DMS 273 treated with DMSO at 0.1 percent for 48 hours (cell line): ENCODE measurements around the gene UBE2D4.
"Not testable (repeated sequence)": the region's sequence is repeated elsewhere in the genome, so short reads cannot be mapped to it uniquely, and the experiment has no call there.

Experiments
- DNase-seq: peaks from one replicate; lab custom pipeline; 2025; lab: John Stamatoyannopoulos, UW

UBE2D4 gene

DNA sequence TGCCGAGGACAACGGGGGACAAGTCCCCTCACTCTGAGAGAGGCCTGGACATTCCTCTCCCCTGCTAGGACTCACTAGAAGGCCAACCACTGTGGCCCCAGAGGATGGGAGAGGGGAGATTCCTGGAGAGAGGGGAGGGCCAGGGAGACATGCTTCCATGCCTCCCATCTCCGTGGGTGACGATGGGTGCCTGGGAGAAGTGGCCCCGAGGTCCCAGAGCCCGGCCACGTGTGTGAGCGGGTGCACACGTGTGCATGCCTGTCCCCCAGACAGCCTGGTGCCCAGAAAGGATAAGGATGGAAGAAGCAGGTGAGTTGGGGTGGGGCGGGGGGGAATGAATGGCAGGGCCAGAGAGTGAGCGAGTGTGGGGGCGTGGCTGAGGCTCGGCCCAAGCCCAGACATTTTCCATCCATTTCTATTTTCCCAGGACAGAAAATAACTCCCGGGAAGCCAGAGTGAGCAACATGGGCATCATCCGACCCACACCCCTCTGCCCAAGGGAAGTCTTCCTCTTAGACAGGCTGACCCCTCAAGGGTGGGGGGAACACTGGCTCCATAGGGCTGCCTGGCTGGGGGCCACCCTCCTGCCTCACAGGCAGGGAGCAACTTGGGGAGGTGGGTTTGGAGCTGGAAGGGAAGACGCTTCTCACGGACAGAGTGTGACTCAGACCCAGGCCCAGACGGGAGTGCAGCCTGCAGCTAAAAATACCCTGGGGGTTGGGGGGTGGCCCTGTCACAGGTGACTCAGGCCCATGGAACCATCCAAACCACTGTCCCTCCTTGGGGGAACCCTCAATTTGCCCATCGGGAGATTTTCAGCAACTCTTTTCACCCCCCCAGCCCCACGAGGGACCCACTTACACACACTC, 42.2 kb downstream of the UBE2D4 start:
- DNase-seq, result not testable (repeated sequence)

DNA sequence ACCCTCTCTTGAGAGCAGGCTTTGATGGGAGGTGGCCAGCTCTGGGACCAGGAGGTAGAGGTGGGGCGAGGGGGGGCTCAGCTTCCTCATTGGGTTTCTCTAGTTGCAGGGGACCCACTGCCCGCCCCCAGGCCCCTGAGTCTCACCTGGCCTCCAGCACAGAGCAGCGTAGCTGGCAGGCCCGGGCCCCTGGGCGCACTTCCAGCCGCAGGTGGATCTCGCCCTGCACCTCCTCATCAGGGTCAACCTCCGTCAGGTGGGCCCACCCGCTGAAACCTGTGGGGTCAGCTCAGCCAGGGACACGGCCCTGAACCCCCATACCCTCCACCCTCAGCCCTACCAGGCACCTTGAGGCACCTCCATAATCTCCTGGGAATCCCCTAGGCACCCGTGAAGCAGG, 43.4 kb downstream of the UBE2D4 start:
- DNase-seq, result not testable (repeated sequence)

DNA sequence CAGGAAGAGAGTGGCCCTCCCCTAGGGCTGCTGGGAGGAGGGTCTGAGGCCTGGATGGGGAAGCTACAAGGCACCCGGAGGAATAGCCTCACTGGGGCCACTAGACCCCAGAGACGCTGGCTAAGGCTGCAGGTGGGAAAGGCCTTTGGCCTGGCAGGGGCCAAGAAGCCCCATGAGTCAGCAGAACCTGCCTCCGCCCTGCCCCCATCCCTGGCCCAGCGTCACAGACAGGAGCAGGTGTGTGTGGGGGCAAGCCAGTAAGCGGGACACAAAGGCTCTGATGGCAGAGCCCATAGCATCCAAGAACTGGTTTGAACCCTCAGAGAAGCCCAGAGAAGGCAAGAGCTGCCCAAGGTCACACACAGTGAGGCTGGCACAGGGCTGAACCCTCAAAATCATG, 44.5 kb downstream of the UBE2D4 start:
- DNase-seq, result not testable (repeated sequence)

DNA sequence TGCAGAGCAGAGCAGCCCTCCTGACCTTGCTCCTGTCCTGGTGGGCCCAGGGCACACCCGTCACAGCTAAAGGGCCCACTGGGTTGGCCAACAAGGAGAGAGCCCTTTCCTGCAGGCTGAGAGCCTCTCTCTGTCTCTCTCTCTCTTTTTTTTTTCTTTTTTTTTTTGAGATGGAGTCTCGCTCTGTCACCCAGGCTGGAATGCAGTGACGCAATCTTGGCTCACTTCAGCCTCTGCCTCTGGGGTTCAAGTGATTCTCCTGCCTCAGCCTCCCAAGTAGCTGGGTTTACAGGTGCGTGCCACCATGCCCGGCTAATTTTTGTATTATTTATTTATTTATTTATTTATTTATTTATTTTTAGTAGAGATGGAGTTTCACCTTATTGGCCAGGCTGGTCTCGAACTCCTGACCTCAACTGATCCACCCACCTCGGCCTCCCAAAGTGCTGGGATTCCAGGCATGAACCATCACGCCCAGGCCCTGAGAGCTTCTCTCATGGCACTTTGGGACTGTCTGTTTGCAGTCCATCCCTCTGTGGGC, 47.9 kb downstream of the UBE2D4 start:
- not testable (repeated sequence) for DNase-seq

DNA sequence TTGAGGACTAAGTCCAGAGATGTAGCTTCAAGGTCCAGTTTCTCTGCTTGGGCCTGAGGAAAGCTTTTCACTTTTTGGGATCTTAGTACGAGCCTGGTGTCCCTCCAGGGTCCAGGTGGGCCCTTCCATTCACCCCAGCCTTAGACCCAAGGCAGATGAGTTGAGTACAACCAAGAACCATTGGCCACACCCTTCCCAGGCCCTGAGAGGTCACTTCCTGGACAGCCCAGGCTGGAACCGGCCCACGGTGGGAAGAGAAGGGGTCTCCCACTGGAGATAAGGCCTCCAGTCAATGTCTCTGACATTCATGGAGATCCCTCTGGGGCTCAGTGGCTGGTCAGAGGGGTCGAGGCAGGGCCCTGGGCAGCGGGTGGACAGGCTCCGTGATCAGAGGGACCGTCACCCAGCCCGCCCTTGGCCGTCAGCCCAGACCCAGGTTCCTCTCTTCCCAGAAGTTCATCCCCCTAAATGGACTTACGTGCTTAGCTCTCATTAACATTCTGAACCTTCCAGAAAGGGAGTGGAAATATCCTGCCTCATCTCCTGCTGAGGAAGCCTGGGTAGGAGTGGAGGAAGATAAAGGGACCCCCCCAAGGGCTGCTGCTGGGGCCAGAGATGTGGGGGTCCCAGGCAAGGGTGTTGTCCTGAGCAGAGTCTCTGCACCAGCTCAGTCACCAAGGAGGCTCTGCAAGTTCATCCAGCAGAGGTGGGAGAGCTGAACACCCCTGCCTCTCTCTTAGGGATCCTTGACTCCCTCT, 48.7 kb downstream of the UBE2D4 start:
- DNase-seq, result not testable (repeated sequence)

DNA sequence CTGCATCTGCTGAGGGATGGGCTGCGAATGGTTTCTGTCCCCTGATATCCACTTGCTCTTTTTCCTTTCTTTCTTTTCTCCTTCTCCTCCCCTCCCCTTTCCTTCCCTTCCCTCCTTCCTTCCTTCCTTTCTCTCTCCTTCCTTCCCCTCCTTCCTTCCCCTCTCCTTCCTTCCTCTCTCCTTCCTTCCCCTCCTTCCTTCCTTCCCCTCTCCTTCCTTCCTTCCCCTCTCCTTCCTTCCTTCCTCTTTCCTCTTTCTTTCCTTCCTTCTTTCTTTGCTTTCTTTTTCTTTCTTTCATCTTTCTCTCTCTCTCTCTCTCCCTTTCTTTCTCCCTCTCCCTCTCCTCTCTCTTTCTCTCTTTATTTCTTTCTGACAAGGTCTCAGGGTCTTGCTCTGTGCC, 51.3 kb downstream of the UBE2D4 start:
- no peak for DNase-seq

DNA sequence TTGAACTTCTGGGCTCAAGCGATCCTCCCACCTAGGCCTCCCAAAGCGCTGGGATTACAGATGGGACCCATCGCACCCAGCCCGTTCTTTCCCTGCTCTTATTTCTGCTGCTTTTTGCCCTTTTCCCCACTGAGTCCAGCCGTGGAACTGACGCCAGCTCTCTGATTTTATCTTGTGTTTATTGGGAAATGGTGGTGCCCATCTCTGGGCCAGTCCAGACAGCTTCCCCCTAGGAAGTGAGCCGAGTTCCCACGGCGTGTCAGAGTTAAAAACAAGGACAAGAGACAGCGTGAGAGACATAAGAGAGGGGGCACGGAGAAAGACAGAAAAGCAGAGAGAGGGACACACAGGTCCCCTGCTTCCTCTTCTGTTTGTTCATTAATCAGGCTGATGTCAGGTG, 51.9 kb downstream of the UBE2D4 start:
- not testable (repeated sequence) for DNase-seq

GRCh38 chr7:43982848-43983247, 56.6 kb downstream of the UBE2D4 start:
- DNase-seq, result not testable (repeated sequence)

GRCh38 chr7:43983736-43984135, 57.5 kb downstream of the UBE2D4 start:
- not testable (repeated sequence) for DNase-seq

DNA sequence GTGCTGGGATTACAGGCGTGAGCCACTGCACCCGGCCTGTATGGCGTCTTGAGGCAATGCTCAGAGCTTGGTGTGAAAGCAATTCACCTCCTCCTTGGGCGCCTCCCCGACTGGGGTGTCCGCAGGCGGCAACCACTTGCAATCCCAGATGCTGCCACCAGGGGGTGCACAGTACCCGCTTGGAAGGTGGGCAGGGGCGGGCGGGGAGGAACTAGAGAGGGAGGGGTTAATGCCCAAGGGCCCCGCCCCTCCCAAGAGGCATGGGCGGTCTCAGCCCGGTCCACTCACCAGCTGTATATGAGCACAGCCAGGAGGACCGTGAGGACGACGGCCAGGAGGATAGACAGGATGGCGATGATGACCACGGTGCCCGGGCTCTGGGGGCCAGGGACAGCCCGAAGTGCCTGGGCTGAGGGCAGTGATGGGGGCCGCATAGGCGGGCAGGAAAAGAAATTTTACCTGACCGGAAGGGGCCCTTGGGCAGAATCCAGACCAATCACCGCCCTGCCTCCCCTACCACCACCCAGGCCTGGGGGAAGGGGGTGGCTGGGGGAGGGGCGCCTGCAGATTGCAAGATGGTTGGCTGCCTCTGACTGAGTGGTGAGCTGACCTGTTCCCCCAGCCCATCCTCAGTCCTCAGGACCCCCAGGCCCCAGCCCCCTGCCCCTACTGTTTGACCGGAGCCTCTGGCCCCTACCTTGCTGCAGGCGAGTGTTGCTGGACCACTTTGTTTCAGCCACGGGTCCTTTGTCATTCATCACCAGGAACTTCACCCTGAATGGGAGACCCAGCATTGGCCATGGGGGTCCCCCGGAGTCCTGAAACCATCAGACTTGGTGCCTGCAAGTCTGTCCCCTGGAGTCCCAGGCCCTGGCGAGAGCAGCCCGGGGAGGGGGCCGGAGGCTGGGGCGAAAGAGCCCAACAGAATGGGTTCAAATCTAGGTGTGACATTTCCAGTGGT, 59.9 kb downstream of the UBE2D4 start:
- DNase-seq, result not testable (repeated sequence)

DNA sequence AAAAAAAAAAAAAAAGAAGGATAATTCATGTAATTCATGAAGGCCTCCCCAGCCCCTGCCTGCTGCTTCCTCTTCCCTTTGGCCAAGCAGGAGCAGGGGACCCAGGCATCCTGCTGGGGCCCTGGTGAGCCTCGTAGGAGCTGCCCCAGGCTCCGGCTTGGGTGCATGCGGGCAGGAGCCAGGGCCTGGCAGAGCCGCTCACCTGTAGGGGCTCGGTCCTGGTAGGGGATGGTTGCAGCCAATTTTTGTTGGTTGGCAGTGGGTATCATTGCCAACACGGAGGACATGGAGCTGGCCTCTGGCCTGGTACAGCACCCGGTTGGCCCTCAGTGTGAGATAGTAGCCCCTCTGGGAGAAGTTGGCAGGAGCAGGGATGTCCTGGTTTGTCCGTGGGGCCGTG, 61.2 kb downstream of the UBE2D4 start:
- not testable (repeated sequence) for DNase-seq

DNA sequence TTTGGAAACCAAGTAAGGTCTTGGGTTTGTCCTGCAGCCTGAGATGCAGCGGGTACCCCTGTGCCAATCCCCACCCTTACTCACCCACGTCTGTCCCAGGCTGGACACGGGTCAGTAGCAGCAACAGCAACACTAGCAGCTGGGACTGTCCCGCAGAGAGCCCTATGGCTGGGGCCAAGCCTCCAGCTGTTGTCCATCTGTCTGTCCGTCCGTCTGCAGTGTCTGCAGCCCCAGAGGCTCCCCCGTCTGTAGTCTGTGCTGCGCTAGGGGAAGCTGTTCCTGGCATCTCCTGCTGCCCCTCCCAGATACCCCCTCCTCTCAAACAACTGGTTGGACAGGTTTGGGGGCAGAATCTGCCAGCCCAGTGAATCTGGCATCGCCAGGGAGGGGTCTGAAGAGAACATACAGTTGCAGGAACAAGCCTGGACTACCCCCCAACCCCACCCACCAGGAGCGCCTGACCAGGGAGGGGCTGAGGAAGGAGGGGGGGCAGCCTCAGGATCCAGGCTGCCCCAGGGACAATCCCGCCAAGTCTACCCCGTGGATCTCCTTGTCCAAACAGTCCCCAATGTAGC, 63.9 kb downstream of the UBE2D4 start:
- not testable (repeated sequence) for DNase-seq

DNA sequence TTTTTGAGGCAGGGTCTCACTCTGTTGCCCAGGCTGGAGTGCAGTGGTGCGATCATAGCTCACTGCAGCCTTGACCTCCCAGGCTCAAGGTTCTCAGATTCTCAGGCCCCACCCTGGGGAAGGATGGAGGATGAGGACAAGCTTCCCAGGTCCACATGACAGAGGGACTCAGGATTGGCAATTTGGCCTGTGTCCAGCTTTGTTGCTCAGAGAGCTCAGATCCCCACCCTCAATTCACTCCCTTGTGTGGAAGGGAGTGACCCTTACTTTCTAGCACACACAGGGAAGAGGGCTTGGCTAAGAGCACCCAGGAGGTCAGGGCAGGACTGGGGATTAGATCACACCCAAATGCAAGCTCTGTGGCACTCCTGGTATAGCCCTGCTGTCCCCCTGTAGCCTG, 64.6 kb downstream of the UBE2D4 start:
- DNase-seq, result not testable (repeated sequence)

- DNase-seq, result not testable (repeated sequence)
These were observed 66.7 kb downstream of the UBE2D4 start for GRCh38 chr7:43992896-43993295.

DNA sequence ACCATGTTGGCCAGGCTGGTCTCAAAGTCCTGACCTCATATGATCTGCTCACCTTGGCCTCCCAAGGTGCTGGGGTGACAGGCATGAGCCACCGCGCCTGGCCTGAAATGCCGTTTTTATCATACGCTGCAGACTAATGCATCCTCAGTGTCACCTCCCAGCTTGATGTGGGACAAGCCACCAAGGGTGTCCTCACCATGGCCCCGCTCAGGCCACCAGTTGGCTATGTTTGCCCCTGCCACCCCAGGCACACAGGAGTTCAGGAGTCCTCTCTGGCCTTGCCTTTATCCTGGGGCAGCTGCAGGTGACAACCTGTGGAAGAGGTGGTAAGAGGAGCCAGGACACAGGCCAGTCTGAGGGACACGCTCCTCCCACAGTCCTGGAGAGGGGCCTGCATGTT, 68.4 kb downstream of the UBE2D4 start:
- not testable (repeated sequence) for DNase-seq

GRCh38 chr7:43997532-43997931, 71.3 kb downstream of the UBE2D4 start, which contains the start of gene SPDYE1:
Gene SPDYE1 (plus strand): TSS chr7:43997897. CDS start chr7:43999950, 2,053 bp downstream.
- DNase-seq, result not testable (repeated sequence)
